GM10847 (cell line): ENCODE measurements around the gene VIL1.

Source experiments
- POLR2A ChIP-seq: IDR thresholded peaks from 2 replicates; pipeline ENCODE4 v1.6.1; 2011; ENCODE audit not compliant: insufficient read length; ENCODE audit errors: extremely low read depth

VIL1 gene

DNA sequence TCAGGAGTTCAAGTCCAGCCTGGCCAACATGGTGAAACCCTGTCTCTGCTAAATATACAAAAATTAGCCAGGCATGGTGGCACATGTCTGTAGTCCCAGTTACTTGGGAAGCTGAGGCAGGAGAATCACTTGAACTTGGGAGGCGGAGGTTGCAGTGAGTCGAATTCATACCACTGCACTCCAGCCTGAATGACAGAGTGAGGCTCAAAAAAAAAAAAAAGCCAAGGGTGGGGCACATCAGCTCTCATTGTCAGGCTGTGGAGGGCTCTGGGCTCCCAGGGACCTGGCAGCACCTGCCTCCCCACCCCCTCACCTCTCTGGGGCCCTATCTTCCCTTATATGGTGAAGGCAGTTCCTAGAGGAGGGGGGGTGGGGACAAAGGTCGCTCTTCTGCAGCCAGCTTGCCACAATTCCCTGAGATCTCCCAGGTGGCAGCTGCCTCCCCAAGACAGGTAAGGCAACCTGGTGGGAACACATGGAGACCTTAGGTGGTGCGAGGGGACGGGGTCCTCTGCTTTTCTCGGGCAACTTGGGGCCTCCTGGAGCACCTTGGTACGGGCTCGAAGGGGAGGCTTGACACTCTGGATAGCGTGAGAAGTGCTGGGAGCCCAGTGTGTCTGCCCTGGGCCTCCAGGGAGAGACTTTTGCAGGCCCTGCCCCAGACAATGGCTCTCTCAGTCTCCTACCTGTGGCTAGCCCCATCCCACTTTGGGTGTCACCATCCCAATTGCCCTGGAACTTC lies at the start of gene VIL1:
TSS of gene VIL1 (plus strand) at position 407 of the 742 bp plus-strand sequence. CDS start 4,656 bp downstream, outside the sequence.
- TF ChIP-seq POLR2A = no peak

DNA sequence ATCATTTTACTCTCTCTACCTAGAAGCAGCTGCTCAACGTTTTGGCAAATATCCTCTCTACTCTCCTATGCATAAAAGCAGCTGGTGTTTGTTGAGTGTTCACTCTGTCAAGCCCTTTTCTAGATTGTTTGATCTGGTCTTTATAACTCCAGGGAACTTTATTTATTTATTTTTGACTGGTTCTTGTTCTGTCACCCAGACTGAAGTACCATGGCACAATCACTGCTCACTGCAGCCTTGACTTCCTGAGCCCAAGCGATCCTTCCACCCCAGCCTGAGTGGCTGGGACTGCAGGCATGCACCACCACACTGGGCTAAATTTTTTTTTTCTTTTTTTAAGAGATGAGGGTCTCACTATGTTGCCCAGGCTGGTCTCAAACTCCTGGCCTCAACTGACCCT lies 49.6 kb upstream of the VIL1 start:
- TF ChIP-seq POLR2A = no peak

GRCh38 chr2:218370410-218371063 lies 48.4 kb upstream of the VIL1 start:
- no peak for TF ChIP-seq POLR2A

GRCh38 chr2:218371983-218372350 lies 47.0 kb upstream of the VIL1 start:
- TF ChIP-seq POLR2A = no peak

DNA sequence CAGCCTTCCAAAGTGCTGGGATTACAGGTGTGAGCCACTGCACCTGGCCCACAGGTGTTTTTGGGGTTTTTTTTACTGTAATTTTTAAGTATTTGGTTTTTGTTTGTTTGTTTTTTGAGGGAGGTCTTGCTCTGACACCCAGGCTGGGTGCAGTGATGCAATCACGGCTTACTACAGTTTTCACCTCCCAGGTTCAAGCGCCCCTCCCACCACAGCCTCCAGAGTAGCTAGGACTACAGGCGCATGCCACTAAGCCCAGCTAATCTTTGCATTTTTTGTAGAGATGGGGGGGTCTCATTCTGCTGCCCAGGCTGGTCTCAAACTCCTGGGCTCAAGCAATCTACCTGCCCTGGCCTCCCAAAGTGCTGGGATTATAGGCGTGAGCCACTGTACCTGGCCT lies 44.1 kb upstream of the VIL1 start:
- no peak for TF ChIP-seq POLR2A

DNA sequence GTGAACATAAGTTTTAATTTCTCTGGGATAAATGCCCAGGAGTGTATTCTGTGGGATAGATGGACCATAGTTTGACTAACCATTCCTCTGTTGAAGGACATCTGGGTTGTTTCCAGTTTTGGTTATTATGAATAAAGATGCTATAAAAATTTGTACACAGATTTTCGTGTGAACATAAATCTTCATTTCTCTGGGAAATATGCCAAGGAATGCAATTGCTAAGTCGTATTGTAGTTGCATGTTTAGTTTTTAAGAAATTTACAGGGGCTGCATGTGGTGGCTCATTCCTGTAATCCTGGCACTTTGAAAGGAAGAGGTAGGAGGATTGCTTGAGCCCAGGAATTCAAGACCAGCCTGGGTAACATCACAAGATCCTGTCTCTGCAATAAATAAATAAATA lies 43.7 kb upstream of the VIL1 start:
- TF ChIP-seq POLR2A = no peak

DNA sequence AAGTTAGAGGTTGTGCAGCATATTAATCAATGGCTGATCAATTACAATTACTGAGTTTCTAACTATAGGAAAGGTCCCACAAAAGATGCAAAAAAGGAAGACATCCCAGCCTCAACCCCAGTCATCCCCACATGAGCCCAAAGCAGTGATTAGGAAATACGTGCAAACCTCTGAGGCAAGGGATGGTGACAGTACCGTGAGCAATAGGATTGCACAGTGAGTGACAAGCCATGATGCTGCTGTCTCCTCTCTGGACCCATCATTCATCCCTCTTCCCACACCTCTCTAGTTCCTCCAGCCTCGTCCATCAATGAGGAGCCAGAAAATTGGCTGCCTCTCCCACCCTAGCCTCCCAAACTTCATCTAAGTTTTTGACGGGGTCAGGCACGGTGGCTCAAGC lies 40.9 kb upstream of the VIL1 start:
- TF ChIP-seq POLR2A = no peak

- no peak for TF ChIP-seq POLR2A
These were observed 37.0 kb upstream of the VIL1 start, which contains the start of gene SLC11A1 for GRCh38 chr2:218381916-218382366. Gene SLC11A1 (plus strand): TSS chr2:218382273. CDS start chr2:218382369, 96 bp downstream.

- TF ChIP-seq POLR2A = no peak
These were observed 36.1 kb upstream of the VIL1 start for GRCh38 chr2:218382785-218383184.

GRCh38 chr2:218383892-218384519 lies 34.9 kb upstream of the VIL1 start:
- no peak for TF ChIP-seq POLR2A

GRCh38 chr2:218384975-218385374 lies 33.9 kb upstream of the VIL1 start:
- TF ChIP-seq POLR2A = no peak

DNA sequence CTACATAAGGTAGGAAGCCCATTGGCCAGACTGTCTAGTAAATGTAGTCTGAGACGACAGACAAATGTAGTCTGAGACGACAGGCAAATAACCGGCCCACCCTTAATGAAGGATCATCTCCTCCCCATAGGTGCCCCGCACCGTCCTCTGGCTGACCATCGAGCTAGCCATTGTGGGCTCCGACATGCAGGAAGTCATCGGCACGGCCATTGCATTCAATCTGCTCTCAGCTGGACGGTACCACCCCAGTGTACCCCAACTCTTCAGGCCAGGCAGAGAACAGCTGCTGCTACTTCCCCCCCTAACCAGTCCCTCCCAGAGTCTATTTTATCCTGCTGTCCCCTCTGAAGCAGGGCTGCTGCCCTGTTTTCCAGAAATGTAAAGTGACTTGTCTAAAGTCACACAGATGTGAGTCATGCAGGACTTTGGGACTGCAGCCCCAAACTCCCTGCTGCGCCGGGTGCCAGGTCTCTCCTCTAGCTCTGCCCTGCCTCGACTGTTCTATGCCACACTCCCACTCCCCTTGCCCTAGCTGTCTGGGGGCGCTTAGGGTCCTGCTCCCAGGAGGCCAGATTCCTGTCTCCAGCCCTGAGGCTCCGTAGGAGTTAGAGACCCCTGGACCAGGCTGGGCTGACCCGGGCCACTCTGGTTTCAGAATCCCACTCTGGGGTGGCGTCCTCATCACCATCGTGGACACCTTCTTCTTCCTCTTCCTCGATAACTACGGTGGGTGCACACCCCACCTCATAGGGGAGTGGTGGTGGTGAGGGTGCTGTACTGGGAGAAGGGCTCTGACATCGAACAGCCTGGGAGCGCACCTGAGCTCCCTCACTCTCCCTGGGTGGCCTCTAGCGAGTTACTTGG lies 32.2 kb upstream of the VIL1 start:
- no peak for TF ChIP-seq POLR2A

DNA sequence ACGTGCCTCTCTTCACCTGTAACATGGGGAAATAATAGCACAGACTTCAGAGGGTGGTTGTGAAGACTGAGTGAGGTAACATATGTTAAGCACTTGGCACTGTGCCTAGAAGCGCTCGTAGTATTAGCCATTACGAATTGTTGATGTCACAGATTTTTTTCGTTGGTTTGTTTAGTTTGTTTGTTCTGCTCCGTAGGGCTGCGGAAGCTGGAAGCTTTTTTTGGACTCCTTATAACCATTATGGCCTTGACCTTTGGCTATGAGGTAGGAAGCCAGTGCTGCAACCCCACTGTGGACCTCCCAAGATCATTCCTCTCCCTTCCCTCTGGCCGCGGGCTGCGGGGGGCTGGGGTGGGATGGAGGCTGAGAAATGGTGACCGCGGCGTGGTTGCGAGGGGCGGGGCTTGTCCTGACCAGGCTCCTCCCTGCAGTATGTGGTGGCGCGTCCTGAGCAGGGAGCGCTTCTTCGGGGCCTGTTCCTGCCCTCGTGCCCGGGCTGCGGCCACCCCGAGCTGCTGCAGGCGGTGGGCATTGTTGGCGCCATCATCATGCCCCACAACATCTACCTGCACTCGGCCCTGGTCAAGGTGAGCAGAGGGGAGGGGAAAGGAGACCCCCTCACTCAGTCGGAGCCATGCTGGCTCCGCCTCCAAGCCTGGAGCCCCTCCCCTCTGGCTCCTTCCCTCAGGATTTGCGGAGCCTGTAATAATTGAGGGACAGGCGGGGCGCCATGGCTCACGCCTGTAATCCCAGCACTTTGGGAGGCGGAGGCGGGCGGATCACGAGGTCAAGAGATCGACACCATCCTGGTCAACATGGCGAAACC lies 31.3 kb upstream of the VIL1 start:
- TF ChIP-seq POLR2A = no peak

GRCh38 chr2:218389333-218390150 lies 29.4 kb upstream of the VIL1 start:
- TF ChIP-seq POLR2A = no peak

DNA sequence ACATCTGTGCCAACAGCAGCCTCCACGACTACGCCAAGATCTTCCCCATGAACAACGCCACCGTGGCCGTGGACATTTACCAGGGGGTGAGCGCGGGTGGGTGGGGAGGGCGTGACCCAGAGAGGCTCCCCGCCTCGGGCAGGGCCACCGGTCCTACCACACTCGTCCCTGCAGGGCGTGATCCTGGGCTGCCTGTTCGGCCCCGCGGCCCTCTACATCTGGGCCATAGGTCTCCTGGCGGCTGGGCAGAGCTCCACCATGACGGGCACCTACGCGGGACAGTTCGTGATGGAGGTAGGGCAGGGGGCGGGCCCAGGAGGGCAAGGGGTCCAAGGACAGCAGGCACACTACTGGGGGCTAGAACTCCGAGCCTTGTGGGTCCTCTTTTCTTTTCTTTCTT lies 27.7 kb upstream of the VIL1 start:
- no peak for TF ChIP-seq POLR2A
